ENCODE results near the gene SPOCK2.

SPOCK2 gene

DNA sequence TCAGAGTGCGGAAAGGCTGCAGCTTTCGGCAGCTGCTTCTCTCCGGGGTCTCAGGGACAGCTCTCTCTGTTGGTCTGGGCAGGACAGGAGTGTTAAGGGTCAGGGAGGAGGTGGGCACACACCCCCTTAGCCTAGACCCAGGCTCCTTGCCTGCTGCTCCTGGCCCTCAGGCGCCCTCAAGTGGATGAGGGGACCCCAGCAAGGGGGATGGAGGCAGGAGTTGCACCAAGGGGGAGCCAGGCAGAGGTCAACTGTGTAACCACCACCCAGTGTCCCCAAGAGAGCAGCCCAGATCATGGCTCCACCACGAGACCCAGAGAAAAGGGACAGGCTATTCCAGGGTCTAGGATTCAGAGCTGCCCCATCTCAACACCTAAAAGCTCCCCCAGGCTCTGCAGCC lies 26.9 kb downstream of the SPOCK2 start:
- H3K9me3 ChIP-seq (ENCODE audit: insufficient read depth, low read length), result no peaks in the 10 kb centered on the region
- no peak for TF ChIP-seq EZH2phosphoT487 (IDR thresholded peaks at IDR 0.05; ENCODE audit: low read depth)
- TF ChIP-seq, protein P1, sequence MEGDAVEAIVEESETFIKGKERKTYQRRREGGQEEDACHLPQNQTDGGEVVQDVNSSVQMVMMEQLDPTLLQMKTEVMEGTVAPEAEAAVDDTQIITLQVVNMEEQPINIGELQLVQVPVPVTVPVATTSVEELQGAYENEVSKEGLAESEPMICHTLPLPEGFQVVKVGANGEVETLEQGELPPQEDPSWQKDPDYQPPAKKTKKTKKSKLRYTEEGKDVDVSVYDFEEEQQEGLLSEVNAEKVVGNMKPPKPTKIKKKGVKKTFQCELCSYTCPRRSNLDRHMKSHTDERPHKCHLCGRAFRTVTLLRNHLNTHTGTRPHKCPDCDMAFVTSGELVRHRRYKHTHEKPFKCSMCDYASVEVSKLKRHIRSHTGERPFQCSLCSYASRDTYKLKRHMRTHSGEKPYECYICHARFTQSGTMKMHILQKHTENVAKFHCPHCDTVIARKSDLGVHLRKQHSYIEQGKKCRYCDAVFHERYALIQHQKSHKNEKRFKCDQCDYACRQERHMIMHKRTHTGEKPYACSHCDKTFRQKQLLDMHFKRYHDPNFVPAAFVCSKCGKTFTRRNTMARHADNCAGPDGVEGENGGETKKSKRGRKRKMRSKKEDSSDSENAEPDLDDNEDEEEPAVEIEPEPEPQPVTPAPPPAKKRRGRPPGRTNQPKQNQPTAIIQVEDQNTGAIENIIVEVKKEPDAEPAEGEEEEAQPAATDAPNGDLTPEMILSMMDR (IDR thresholded peaks at IDR 0.05; ENCODE audit: low read depth, low read length), result peak; percentile 55
- H3K4me3 ChIP-seq (ENCODE audit: low read length), result no peak overlapping the region
- H4K20me1 ChIP-seq (ENCODE audit: insufficient read depth, low read length), result no peaks in the 10 kb centered on the region
- H3K4me1 ChIP-seq (ENCODE audit: low read length), result peaks cover 15% of the 10 kb centered on the region
- no peak overlapping the region for H3K27ac ChIP-seq (ENCODE audit: low read length)
- H3K27me3 ChIP-seq (ENCODE audit: low read depth, low read length), result no peaks in the 10 kb centered on the region
- no peak overlapping the region for H3K4me2 ChIP-seq (ENCODE audit: low read length)
- no peaks in the 10 kb centered on the region for H3K36me3 ChIP-seq (replicated peaks; ENCODE audit: low read depth, low read length)
- H3K9ac ChIP-seq (ENCODE audit: low read length), result no peak overlapping the region
- H3K79me2 ChIP-seq (ENCODE audit: low read length), result no peaks in the 10 kb centered on the region
- H2AFZ ChIP-seq (ENCODE audit: low read depth, low read length), result no peak overlapping the region

DNA sequence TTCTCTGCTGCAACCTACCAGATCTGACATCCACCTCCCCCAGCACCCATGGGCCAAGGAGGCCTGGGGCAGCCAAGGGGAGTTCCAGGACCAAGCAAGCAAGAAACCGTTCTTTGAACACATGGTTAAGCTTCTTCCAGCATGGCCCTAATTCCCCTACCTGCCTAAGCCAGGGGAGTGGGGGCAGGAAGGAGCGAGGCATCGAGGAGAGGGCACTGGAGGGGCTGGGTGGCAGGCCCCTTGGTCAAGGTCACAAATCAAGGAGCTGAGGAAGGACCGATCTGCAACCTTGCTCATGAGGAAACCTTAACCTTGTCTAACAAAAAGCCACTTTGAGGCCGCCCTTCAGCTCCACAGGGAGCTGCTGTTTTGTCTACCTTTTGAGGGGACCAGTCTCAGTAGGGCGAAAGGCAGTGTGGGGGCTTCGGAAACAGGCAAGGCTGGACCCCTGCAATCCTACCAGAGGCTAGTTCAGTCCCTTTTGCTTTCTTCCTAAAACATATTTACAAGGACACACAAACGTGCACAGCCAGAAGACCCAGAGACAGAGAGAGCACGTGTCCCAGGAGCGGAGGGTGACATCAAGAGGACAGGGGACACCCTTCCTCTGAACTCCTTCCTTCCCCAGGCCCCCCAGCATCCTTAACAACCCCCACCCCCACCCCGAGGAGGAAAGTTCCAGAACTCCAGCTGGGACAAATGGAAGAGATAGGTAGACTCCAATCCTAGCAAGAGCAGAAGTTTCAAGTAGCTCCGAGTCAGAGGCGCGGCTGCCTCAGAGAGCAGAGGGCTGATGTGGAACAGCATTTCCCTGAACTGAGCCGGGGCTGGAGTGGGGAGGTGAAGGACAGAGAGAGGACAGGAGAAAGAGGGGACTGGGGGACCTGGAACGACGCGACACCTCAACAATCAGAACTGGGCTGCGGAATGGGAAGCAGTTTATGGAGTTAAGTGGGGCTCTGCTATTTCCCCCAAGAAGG lies 28.2 kb downstream of the SPOCK2 start:
- H4K20me1 ChIP-seq (ENCODE audit: insufficient read depth, low read length), result no peaks in the 10 kb centered on the region
- H3K36me3 ChIP-seq (replicated peaks; ENCODE audit: low read depth, low read length), result no peaks in the 10 kb centered on the region
- H3K27ac ChIP-seq (ENCODE audit: low read length), result no peak overlapping the region
- H3K4me1 ChIP-seq (ENCODE audit: low read length), result peaks cover 24% of the 10 kb centered on the region
- H2AFZ ChIP-seq (ENCODE audit: low read depth, low read length), result peak overlapping the region; percentile 69; the same call in 1 of the 2 replicates
- H3K4me3 ChIP-seq (ENCODE audit: low read length), result no peak overlapping the region
- H3K4me2 ChIP-seq (ENCODE audit: low read length), result peak overlapping the region; percentile 56
- H3K27me3 ChIP-seq (ENCODE audit: low read depth, low read length), result no peaks in the 10 kb centered on the region
- no peaks in the 10 kb centered on the region for H3K9me3 ChIP-seq (ENCODE audit: insufficient read depth, low read length)
- no peak for TF ChIP-seq EZH2phosphoT487 (IDR thresholded peaks at IDR 0.05; ENCODE audit: low read depth)
- TF ChIP-seq, protein P1 (IDR thresholded peaks at IDR 0.05; ENCODE audit: low read depth, low read length), result no peak
- no peaks in the 10 kb centered on the region for H3K79me2 ChIP-seq (ENCODE audit: low read length)
- peak overlapping the region; percentile 11; the same call in 1 of the 2 replicates for H3K9ac ChIP-seq (ENCODE audit: low read length)

DNA sequence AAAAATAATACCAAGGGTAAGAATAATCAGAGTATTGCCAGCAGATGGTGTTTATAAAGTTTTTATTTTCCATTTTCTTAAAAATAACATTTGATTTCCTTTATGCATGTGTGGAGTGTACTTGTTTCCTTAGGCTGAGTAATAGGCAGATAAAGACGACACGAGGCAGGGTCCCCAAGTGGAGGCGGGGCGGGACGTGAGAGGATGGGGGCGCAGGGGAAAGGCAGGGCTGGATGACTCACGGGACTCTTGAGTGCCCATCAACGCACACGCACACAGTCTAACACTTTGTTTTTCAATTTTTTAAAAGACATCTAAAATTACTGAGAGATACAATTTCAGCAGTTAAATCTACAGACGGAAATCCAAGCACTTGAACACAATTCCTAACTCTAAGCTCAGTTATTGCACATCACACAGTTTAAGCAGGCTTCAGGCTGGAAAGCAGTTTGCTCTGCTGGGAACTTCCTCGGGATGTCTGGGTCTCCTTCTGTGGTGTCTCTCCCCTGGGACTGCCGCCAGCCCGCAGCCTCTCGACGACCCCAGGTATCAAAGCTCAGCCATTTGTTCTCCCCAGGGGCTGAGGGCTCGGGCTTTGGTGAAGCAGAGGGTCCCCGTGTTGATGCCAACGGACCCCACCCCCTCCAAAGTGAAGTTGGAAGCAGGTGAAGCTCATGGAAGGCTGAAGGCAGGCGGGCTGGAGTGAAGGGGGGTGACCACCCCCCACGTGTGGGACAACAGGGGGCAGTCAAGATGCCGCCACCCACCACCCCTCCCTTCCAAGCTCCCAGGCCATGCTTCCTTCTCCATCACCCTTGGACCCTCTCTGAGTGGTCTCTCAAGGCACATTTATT lies 29.1 kb downstream of the SPOCK2 start:
- TF ChIP-seq, protein P1 (IDR thresholded peaks at IDR 0.05; ENCODE audit: low read depth, low read length), result no peak
- TF ChIP-seq EZH2phosphoT487 (IDR thresholded peaks at IDR 0.05; ENCODE audit: low read depth), result no peak
- Histone ChIP-seq H3K27ac (ENCODE audit: low read length) (no peak overlapping the region), H3K9me3 (ENCODE audit: insufficient read depth, low read length) (no peaks in the 10 kb centered on the region), H4K20me1 (ENCODE audit: insufficient read depth, low read length) (no peaks in the 10 kb centered on the region), H3K4me3 (ENCODE audit: low read length) (no peak overlapping the region), H3K4me1 (ENCODE audit: low read length) (peaks cover 33% of the 10 kb centered on the region), H3K36me3 (replicated peaks; ENCODE audit: low read depth, low read length) (no peaks in the 10 kb centered on the region), H3K79me2 (ENCODE audit: low read length) (no peaks in the 10 kb centered on the region), H3K4me2 (ENCODE audit: low read length) (peak overlapping the region; percentile 56), H3K27me3 (ENCODE audit: low read depth, low read length) (no peaks in the 10 kb centered on the region), H3K9ac (ENCODE audit: low read length) (peak overlapping the region; percentile 11; the same call in 1 of the 2 replicates), H2AFZ (ENCODE audit: low read depth, low read length) (peak overlapping the region; percentile 69; the same call in 1 of the 2 replicates)

All from OCI-LY3 (cell line).